Kidney epithelial cell (primary cell): ENCODE measurements around the gene KCNMA1. TPM values are rescaled to one million over a fixed set of nuclear protein-coding genes. Genes with fewer than 3 reads are reported as not detected.

Experiments used
- DNase-seq: peaks from one replicate; pipeline ENCODE4 v3.0.0-alpha.2; 2010; ENCODE audit warnings: low read depth
- H3K27me3 ChIP-seq: 2 replicates; pipeline ENCODE4 v1.6.0; 2011; ENCODE audit warnings: low read length; ENCODE audit not compliant: control insufficient read depth, insufficient read depth
- H3K36me3 ChIP-seq: 2 replicates; pipeline ENCODE4 v1.5.1; 2011; ENCODE audit warnings: low read length; ENCODE audit not compliant: control insufficient read depth, insufficient read depth
- H3K4me3 ChIP-seq: 2 replicates; pipeline ENCODE4 v1.5.1; 2011; ENCODE audit warnings: low read depth, mild to moderate bottlenecking, control low read depth, low read length
- CTCF ChIP-seq: IDR thresholded peaks from 2 replicates; pipeline ENCODE4 v1.5.1; 2011; ENCODE audit warnings: mild to moderate bottlenecking, moderate library complexity, low read length, control low read depth, inconsistent platforms; ENCODE audit not compliant: insufficient read depth, poor library complexity, severe bottlenecking
- total RNA-seq: library from RNA; depleted of rRNA; stranded (reverse); fragments of >200 nt; gene quantifications from 2 replicates; pipeline ENCODE4 v1.2.3, GENCODE V29; 2015

Gene KCNMA1
- total RNA-seq, 1 donor from 2014 or later, result 18.9 TPM

DNA sequence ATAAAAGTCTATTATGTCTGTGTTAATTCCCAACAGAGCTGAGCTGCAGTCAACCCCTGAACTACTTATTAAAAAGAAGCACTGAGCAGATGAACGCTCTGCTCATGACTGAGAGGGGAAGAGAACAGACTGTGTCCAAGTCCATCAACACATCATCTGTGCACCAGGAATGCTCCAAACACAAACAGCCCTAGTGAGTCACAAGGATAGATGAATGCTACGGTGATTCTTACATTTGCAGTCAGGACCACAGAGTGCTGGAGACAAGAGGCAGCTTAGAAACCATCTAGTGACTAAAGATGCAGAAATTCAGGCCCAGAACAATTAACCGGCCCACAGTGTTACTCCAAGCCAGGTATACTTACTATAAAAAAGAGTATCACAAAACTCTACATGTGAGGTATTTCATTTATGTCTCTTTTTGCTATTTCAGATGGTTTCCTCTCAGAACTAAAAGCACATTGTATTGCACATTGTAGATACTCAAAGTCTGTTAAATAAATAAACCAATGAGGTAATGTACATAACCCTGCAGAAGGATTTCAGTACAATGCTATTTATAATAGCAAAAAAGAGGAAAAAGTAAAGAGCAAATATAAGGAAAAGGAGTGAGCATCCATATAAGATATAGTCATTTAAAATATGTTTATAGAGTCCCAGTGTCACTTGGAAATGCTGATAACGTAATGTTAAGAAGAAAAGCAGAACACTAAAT lies 159.2 kb downstream of the KCNMA1 start:
- DNase-seq, result peak; percentile 83
- Histone ChIP-seq H3K4me3 (no peak overlapping the region), H3K36me3 (no peaks in the 10 kb centered on the region), H3K27me3 (no peaks in the 10 kb centered on the region)
- no peak for TF ChIP-seq CTCF

DNA sequence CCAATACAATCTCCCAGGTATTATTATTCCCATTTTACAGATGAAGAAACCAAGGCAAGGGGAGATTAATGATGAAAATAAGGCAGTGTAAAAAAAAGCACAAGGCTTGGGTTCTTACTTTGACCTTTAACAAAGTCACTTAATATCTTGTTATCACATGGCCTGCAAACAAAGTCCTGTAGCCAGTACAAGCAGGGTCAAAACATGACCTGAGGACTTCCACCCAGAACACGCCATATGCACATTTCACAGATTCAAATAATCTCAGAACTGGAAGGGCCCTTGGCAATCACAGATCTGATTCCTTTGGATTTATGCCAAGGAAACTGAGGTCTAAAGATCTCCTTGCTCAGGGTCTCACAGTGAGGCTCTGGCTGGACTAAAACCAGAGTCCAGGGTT lies 162.1 kb downstream of the KCNMA1 start:
- DNase-seq, result no peak
- Histone ChIP-seq H3K4me3 (no peak overlapping the region), H3K27me3 (no peaks in the 10 kb centered on the region), H3K36me3 (no peaks in the 10 kb centered on the region)
- no peak for TF ChIP-seq CTCF

DNA sequence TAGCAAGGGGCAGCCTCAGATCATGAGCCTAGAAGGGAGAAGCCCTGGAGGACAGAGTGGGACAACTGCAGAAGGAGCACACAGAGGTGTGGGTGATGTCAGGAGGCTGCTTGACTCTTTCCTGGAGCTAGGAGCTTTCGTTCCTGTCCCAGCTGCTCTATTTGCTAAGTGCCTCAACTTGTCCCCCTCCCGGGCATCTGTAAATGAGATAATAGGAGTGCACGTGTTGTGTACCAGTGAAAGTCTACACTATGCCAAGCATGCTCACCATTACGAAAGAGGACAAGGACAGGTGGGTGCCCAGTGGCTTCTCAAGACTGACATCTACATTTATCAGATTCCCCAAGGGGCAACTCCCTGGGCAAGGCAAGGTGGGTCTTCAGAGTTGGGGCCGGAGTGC lies 162.7 kb downstream of the KCNMA1 start:
- Histone ChIP-seq H3K36me3 (no peaks in the 10 kb centered on the region), H3K27me3 (no peaks in the 10 kb centered on the region), H3K4me3 (no peak overlapping the region)
- DNase-seq, result no peak
- TF ChIP-seq CTCF, result no peak

DNA sequence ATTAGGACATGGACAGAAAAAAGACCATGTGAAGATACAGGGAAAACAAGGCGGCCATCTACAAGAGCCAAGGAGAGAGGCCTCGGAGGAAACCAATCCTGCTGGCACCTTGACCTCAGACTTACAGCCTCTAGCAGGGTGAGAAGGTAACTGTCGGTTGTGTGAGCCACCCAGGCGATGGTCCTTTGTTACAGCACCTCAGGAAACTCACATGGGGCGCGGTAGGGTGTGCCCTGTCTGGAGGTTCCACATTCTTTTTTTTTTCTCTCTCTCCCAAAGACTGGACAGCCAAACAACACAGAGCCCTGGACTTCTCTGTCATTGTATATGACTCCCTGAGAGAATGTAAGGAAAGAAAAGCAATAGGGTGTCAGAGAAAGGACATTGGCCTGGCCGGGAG lies 163.2 kb downstream of the KCNMA1 start:
- no peak for TF ChIP-seq CTCF
- H3K27me3 ChIP-seq, result no peaks in the 10 kb centered on the region
- H3K4me3 ChIP-seq, result no peak overlapping the region
- H3K36me3 ChIP-seq, result no peaks in the 10 kb centered on the region
- DNase-seq, result no peak

- H3K36me3 ChIP-seq, result no peaks in the 10 kb centered on the region
- no peaks in the 10 kb centered on the region for H3K27me3 ChIP-seq
- no peak for TF ChIP-seq CTCF
- no peak overlapping the region for H3K4me3 ChIP-seq
- DNase-seq, result no peak
These were observed 165.5 kb downstream of the KCNMA1 start for GRCh38 chr10:77472146-77472545.

DNA sequence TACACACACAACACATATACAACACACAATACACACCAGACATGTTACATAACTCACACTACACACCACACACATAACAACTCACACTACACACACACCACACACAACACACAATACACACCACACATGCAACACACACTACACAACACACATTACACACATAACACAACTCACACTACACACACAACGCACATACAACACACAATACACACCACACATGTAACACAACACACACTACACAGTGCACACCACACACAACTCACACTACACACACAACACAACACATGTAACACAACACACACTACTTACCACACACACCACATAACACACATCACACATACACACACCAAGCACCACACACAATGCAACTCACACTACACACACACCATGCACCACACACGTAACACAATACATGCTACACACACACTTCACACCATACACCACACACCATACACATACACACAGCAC lies 166.5 kb downstream of the KCNMA1 start:
- Histone ChIP-seq H3K36me3 (no peaks in the 10 kb centered on the region), H3K4me3 (no peak overlapping the region), H3K27me3 (no peaks in the 10 kb centered on the region)
- no peak for DNase-seq
- no peak for TF ChIP-seq CTCF
